H9 (cell line): ENCODE data around the gene RFTN2. TPM values are rescaled to one million over a fixed set of nuclear protein-coding genes. Genes with fewer than 3 reads are reported as not detected.

Source experiments
- DNase-seq: peaks from one replicate; pipeline ENCODE4 v3.0.0-alpha.2; 2017
- H2AFZ ChIP-seq: one replicate; pipeline ENCODE4 v1.6.1; 2013; ENCODE audit warnings: mild to moderate bottlenecking, low read length, control low read depth, moderate library complexity
- H2AK5ac ChIP-seq: 2 replicates; pipeline ENCODE4 v1.6.1; 2013; ENCODE audit warnings: low read length, control low read depth, mixed read lengths; ENCODE audit not compliant: insufficient read length
- H2BK120ac ChIP-seq: one replicate; pipeline ENCODE4 v1.6.1; 2013; ENCODE audit warnings: low read depth, mild to moderate bottlenecking, low read length, control low read depth, inconsistent platforms; ENCODE audit not compliant: poor library complexity, severe bottlenecking
- H2BK12ac ChIP-seq: 2 replicates; pipeline ENCODE4 v1.6.1; 2013; ENCODE audit warnings: low read length, control low read depth, mixed read lengths, low read depth; ENCODE audit not compliant: insufficient read length
- H2BK15ac ChIP-seq: 2 replicates; pipeline ENCODE4 v1.6.1; 2013; ENCODE audit warnings: low read depth, low read length, control low read depth
- H2BK20ac ChIP-seq: one replicate; pipeline ENCODE4 v1.6.1; 2013; ENCODE audit warnings: low read depth, mild to moderate bottlenecking, low read length, control low read depth, inconsistent platforms; ENCODE audit not compliant: poor library complexity, severe bottlenecking
- H2BK5ac ChIP-seq: 2 replicates; pipeline ENCODE4 v1.6.1; 2013; ENCODE audit warnings: low read length, control low read depth, mixed read lengths; ENCODE audit not compliant: insufficient read length
- H3K14ac ChIP-seq: 2 replicates; pipeline ENCODE4 v1.6.1; 2013; ENCODE audit warnings: low read length, control low read depth; ENCODE audit not compliant: insufficient read depth
- H3K18ac ChIP-seq: 2 replicates; pipeline ENCODE4 v1.6.1; 2013; ENCODE audit warnings: low read depth, mild to moderate bottlenecking, mixed read lengths, low read length, control low read depth; ENCODE audit not compliant: insufficient read length
- H3K23ac ChIP-seq: 2 replicates; pipeline ENCODE4 v1.6.1; 2013; ENCODE audit warnings: low read length, control low read depth, mixed read lengths, low read depth; ENCODE audit not compliant: insufficient read length
- H3K23me2 ChIP-seq: 2 replicates; pipeline ENCODE4 v1.6.1; 2013; ENCODE audit warnings: low read depth, mild to moderate bottlenecking, mixed read lengths, low read length, control low read depth; ENCODE audit not compliant: insufficient read length, poor library complexity, severe bottlenecking
- H3K27ac ChIP-seq: 2 replicates; pipeline ENCODE4 v1.5.1; 2013; ENCODE audit warnings: low read length, control low read depth, mixed read lengths, low read depth; ENCODE audit not compliant: insufficient read length
- H3K27me3 ChIP-seq: 2 replicates; pipeline ENCODE4 v1.6.1; 2013; ENCODE audit warnings: low read length, control low read depth, inconsistent platforms; ENCODE audit not compliant: insufficient read depth
- H3K4ac ChIP-seq: 2 replicates; pipeline ENCODE4 v1.6.1; 2013; ENCODE audit warnings: low read depth, mild to moderate bottlenecking, control low read depth, inconsistent platforms, low read length, moderate library complexity
- H3K4me1 ChIP-seq: 2 replicates; pipeline ENCODE4 v1.6.1; 2013; ENCODE audit warnings: low read length, control low read depth, inconsistent platforms; ENCODE audit not compliant: insufficient read depth
- H3K4me2 ChIP-seq: 2 replicates; pipeline ENCODE4 v1.6.1; 2013; ENCODE audit warnings: low read length, control low read depth, mixed read lengths; ENCODE audit not compliant: insufficient read length, insufficient read depth
- H3K56ac ChIP-seq: 2 replicates; pipeline ENCODE4 v1.6.1; 2013; ENCODE audit warnings: low read depth, mild to moderate bottlenecking, mixed read lengths, low read length, control low read depth; ENCODE audit not compliant: insufficient read length
- H3K79me1 ChIP-seq: 2 replicates; pipeline ENCODE4 v1.6.1; 2013; ENCODE audit warnings: low read depth, mild to moderate bottlenecking, moderate library complexity, low read length, control low read depth, inconsistent platforms; ENCODE audit not compliant: insufficient read depth, poor library complexity, severe bottlenecking
- H3K79me2 ChIP-seq: 2 replicates; pipeline ENCODE4 v1.6.1; 2013; ENCODE audit warnings: low read length, control low read depth, inconsistent platforms; ENCODE audit not compliant: insufficient read depth
- H3K9ac ChIP-seq: 2 replicates; pipeline ENCODE4 v1.6.1; 2013; ENCODE audit warnings: low read length, control low read depth, mixed read lengths; ENCODE audit not compliant: insufficient read length; ENCODE audit errors: extremely low read depth
- H3K9me3 ChIP-seq: one replicate; pipeline ENCODE4 v1.6.1; 2013; ENCODE audit warnings: low read depth, low read length, inconsistent platforms; ENCODE audit not compliant: control insufficient read depth
- H3T11ph ChIP-seq: one replicate; pipeline ENCODE4 v1.6.1; 2013; ENCODE audit warnings: mild to moderate bottlenecking, low read length, control low read depth, inconsistent platforms
- H4K20me1 ChIP-seq: one replicate; pipeline ENCODE4 v1.6.1; 2013; ENCODE audit not compliant: control insufficient read depth, insufficient read length, insufficient read depth
- H4K5ac ChIP-seq: 2 replicates; pipeline ENCODE4 v1.6.1; 2013; ENCODE audit warnings: low read depth, mild to moderate bottlenecking, mixed read lengths, low read length, control low read depth; ENCODE audit not compliant: insufficient read length
- H4K8ac ChIP-seq: replicated peaks from 2 replicates; pipeline ENCODE4 v1.6.1; 2013; ENCODE audit warnings: low read length, control low read depth, mixed read lengths, low read depth; ENCODE audit not compliant: insufficient read length
- H4K91ac ChIP-seq: 2 replicates; pipeline ENCODE4 v1.6.1; 2013; ENCODE audit warnings: low read depth, mild to moderate bottlenecking, moderate library complexity, mixed read lengths, low read length, control low read depth; ENCODE audit not compliant: insufficient read length
- H3K27ac Mint-ChIP-seq, 3 experiments: 2 replicates in 2 of 3; 3 replicates in 1 of 3; pipeline ENCODE4 v1.8.0; 2020 to 2021; ENCODE audit warnings: mixed read lengths in 3 of 3, mild to moderate bottlenecking in 1 of 3, moderate library complexity in 1 of 3
- H3K27me3 Mint-ChIP-seq: 2 replicates; pipeline ENCODE4 v1.8.0; 2021; ENCODE audit warnings: low read depth, mild to moderate bottlenecking, moderate library complexity, mixed read lengths
- H3K36me3 Mint-ChIP-seq, 3 experiments: 2 replicates in 2 of 3; 3 replicates in 1 of 3; pipeline ENCODE4 v1.8.0; 2020 to 2021; ENCODE audit warnings: low read depth in 3 of 3, mixed read lengths in 3 of 3; ENCODE audit not compliant: insufficient read depth in 1 of 3
- H3K4me1 Mint-ChIP-seq, 2 experiments: 2 replicates each; pipeline ENCODE4 v1.8.0; 2020; ENCODE audit warnings: mixed read lengths in 2 of 2
- H3K4me3 Mint-ChIP-seq, 2 experiments: 2 replicates in 1 of 2; 3 replicates in 1 of 2; pipeline ENCODE4 v1.8.0; 2020 to 2021; ENCODE audit warnings: mild to moderate bottlenecking in 2 of 2, mixed read lengths in 2 of 2, moderate library complexity in 1 of 2
- H3K9me3 Mint-ChIP-seq, 2 experiments: 2 replicates in 1 of 2; 3 replicates in 1 of 2; pipeline ENCODE4 v1.8.0; 2020; ENCODE audit warnings: mild to moderate bottlenecking in 2 of 2, mixed read lengths in 2 of 2, moderate library complexity in 1 of 2
- total RNA-seq: library from RNA; stranded (reverse); gene quantifications from 2 replicates; pipeline ENCODE4 v1.2.1, GENCODE V29; 2021
- TF ChIP-seq, protein P1 (sequence below): fragments of 200-600 bp; sonication (generic); conservative IDR thresholded peaks from 3 replicates; pipeline ENCODE4 v1.8.0; 2021; ENCODE audit warnings: antibody characterized with exemption, mild to moderate bottlenecking

RFTN2 gene
- total RNA-seq, 1 experiment from 2014 or later: 0.28 TPM

DNA sequence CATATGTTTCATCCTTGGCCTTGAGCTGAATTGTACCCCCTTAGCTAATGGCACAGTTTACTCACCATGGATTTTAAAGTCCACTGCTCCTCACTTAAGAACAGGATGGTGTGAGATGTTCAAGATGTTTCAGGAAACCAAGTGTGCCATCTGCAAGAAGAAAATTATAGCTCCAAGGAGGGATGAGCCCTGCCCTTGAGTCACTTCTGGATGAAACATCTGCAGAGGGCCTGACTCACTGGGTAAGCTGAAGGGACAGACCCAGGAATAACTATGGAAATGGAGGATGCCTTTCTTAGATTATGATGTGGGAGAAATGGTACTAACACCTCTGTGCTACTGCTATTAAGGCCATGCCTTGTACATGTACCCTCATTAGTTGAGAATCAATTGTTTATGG, 36.2 kb upstream of the RFTN2 start:
- peaks cover 0 to 20% (median 18%) of the 10 kb centered on the region in 3 experiments; a peak in 5 of 7 replicates for H3K36me3 Mint-ChIP-seq
- Histone ChIP-seq H3K27me3 (no peaks in the 10 kb centered on the region), H3K23me2 (peaks cover 4% of the 10 kb centered on the region), H2AK5ac (no peak overlapping the region), H3K14ac (no peak overlapping the region), H3K79me2 (peaks cover 23% of the 10 kb centered on the region; the same call in 1 of the 2 replicates), H3K23ac (no peak overlapping the region), H4K8ac (no peak overlapping the region), H2BK120ac (no peak overlapping the region), H2BK12ac (no peak overlapping the region), H2BK15ac (no peak overlapping the region), H2BK5ac (no peak overlapping the region), H3K18ac (no peak overlapping the region), H3K79me1 (no peaks in the 10 kb centered on the region), H3K9me3 (no peaks in the 10 kb centered on the region), H3K56ac (no peak overlapping the region), H3T11ph (no peak overlapping the region), H3K27ac (no peak overlapping the region), H3K4me2 (no peak overlapping the region), H3K9ac (no peak overlapping the region), H3K4ac (no peak overlapping the region), H3K4me1 (no peaks in the 10 kb centered on the region; the same call in 1 of the 2 replicates), H4K5ac (no peak overlapping the region), H4K20me1 (no peaks in the 10 kb centered on the region), H4K91ac (no peak overlapping the region), H2BK20ac (no peak overlapping the region), H2AFZ (no peak overlapping the region)
- H3K4me3 Mint-ChIP-seq: no peak overlapping the region
- H3K27me3 Mint-ChIP-seq: no peaks in the 10 kb centered on the region
- no peaks in the 10 kb centered on the region for H3K9me3 Mint-ChIP-seq
- TF ChIP-seq, protein P1, sequence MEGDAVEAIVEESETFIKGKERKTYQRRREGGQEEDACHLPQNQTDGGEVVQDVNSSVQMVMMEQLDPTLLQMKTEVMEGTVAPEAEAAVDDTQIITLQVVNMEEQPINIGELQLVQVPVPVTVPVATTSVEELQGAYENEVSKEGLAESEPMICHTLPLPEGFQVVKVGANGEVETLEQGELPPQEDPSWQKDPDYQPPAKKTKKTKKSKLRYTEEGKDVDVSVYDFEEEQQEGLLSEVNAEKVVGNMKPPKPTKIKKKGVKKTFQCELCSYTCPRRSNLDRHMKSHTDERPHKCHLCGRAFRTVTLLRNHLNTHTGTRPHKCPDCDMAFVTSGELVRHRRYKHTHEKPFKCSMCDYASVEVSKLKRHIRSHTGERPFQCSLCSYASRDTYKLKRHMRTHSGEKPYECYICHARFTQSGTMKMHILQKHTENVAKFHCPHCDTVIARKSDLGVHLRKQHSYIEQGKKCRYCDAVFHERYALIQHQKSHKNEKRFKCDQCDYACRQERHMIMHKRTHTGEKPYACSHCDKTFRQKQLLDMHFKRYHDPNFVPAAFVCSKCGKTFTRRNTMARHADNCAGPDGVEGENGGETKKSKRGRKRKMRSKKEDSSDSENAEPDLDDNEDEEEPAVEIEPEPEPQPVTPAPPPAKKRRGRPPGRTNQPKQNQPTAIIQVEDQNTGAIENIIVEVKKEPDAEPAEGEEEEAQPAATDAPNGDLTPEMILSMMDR: no peak
- no peak overlapping the region for H3K27ac Mint-ChIP-seq
- peaks cover 22 to 23% of the 10 kb centered on the region in 2 experiments for H3K4me1 Mint-ChIP-seq
- DNase-seq: no peak
